Erythroblast (primary cell): ENCODE data around the gene GJB4.
"Not testable (repeated sequence)": the region's sequence is repeated elsewhere in the genome, so short reads cannot be mapped to it uniquely, and the experiment has no call there.

Source experiments
- GATA1 ChIP-seq: IDR thresholded peaks from 2 replicates; pipeline ENCODE4 v1.6.1; 2011; ENCODE audit warnings: low read depth, mild to moderate bottlenecking, control low read depth, low read length, moderate library complexity
- POLR2A ChIP-seq: IDR thresholded peaks from 2 replicates; pipeline ENCODE4 v1.6.1; 2011; ENCODE audit warnings: mild to moderate bottlenecking, low read length

DNA sequence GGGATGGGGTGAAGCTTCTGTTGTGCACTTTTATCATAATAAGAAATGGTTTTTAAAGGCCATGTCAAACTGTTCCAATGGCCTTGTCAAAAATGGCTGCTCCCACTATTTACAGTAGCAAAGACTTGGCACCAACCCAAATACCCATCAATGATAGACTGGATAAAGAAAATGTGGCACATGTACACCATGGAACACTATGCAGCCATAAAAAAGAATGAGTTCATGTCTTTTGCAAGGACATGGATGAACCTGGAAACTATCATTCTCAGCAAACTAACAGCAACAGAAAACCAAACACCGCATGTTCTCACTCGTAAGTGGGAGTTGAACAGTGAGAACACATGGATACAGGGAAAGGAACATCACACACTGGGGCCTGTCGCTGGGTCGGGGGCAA, 13.6 kb downstream of the GJB4 start:
- not testable (repeated sequence) for TF ChIP-seq POLR2A, GATA1
